GM10266 (cell line): ENCODE measurements around the gene KRT10.
"Not testable (repeated sequence)": the region's sequence is repeated elsewhere in the genome, so short reads cannot be mapped to it uniquely, and the experiment has no call there.

ENCODE experiments used
- DNase-seq: peaks from one replicate; pipeline ENCODE4 v3.0.0; 2012; ENCODE audit errors: extremely low spot score
- TF ChIP-seq, protein P1 (sequence below): IDR thresholded peaks from 2 replicates; pipeline ENCODE4 v1.5.1; 2012; ENCODE audit warnings: mild to moderate bottlenecking, low read depth; ENCODE audit not compliant: control insufficient read depth, insufficient read depth; ENCODE audit errors: missing control alignments

The KRT10 gene

GRCh38 chr17:40859536-40859935 lies 37.1 kb upstream of the KRT10 start:
- TF ChIP-seq, protein P1, sequence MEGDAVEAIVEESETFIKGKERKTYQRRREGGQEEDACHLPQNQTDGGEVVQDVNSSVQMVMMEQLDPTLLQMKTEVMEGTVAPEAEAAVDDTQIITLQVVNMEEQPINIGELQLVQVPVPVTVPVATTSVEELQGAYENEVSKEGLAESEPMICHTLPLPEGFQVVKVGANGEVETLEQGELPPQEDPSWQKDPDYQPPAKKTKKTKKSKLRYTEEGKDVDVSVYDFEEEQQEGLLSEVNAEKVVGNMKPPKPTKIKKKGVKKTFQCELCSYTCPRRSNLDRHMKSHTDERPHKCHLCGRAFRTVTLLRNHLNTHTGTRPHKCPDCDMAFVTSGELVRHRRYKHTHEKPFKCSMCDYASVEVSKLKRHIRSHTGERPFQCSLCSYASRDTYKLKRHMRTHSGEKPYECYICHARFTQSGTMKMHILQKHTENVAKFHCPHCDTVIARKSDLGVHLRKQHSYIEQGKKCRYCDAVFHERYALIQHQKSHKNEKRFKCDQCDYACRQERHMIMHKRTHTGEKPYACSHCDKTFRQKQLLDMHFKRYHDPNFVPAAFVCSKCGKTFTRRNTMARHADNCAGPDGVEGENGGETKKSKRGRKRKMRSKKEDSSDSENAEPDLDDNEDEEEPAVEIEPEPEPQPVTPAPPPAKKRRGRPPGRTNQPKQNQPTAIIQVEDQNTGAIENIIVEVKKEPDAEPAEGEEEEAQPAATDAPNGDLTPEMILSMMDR: no peak
- no peak for DNase-seq

DNA sequence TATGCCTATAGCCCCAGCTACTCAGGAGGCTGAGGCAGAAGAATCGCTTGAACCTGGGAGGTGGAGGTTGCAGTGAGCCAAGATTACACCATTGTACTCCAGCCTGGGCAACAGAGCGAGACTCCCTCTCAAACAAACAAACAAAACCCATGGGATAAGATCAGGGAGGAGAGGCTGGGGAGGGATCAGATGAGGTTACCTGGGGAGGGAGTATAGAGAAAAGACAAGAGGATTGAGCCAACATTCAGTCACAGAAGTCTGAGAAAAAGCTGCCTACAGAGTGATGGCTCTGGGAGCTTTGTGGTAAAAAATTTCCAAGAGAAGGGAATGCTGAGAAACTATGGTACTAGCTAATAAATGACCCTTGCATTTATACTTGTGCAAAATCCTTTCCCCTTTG lies 36.3 kb upstream of the KRT10 start:
- not testable (repeated sequence) for DNase-seq

GRCh38 chr17:40857535-40857934 lies 35.1 kb upstream of the KRT10 start:
- no peak for DNase-seq

DNA sequence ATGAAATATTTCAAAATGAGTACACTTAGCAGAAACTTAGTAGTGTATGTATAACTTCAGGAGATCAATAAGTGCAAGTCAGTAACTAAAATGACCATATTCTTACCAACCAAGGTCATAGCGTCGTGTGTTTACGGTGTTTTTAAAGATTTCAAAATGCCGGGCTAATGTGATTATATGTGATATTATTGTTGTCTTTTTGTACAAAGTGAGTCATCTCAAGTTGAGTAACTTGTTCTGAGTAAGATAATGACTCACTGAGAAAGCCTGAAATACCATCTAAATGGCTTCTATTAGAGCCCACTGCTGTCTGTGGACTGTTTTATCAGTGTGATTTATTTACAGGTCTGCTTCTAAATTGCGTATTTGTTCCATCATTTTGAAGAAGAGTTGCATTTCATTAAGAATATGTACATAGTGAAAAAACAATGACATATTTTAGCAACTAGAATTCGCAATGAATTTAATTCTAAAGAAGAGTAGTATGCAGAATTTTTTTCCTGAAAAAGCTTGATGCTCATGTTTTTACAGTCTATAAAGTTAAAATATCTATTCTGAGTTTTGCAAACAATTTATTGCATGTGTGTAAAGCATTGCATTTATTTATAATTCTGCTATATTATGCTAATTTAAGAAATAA lies 31.9 kb upstream of the KRT10 start:
- no peak for DNase-seq
- TF ChIP-seq, protein P1: no peak

More at GRCh38 chr17:40857535-40857934, 35.1 kb upstream of the KRT10 start:
- TF ChIP-seq, protein P1: no peak

DNA sequence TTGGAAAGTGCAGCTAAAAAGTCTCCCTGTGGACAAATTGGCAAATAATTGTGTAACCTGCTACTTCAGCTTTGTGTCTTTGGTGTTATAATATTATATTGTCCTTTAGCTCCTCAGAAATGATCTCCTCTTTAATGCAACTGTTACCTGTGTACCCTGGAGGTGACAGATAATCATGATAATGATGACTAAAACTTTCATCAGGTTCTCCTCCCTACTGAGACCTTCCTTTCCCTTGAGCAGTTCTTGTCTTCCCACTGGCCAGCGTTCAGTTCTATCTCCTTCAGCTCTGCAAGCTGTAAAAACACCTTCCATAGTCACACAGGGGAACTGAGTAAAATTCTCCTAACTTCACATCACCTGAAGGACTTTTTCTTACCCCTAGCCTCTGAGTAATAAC lies 29.9 kb upstream of the KRT10 start:
- TF ChIP-seq, protein P1: no peak
- no peak for DNase-seq

DNA sequence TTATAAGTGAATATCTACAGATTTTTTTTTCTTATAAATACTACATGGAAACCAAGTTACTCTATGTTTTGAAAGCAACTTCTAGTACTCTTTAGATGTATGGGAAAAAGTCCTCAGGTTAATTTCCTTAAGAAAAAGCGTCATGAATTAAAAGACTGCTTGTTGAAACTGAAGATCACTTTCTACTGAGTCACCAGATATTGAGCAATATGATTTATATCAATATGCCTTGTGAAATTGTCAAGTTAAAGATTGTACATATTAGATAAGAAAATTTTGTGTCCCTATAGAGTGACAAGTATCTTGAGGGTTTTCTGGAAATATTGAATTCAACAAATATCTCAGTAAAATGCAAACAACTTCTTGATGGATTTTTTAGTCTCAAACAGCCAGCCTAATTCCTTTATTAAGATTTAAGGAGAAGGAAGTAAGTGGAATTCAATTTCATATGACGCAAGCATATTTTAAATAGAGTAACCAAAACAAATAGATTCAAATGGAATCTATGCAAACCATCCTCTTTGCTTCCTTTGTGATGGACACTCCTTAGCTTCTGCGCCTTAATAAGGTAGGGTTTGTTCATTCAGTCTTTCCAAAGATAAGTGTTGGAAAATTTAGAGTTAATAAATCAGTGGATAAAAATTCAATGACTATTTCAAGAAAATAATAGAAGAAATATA lies 28.0 kb upstream of the KRT10 start:
- DNase-seq: no peak
- TF ChIP-seq, protein P1: no peak

DNA sequence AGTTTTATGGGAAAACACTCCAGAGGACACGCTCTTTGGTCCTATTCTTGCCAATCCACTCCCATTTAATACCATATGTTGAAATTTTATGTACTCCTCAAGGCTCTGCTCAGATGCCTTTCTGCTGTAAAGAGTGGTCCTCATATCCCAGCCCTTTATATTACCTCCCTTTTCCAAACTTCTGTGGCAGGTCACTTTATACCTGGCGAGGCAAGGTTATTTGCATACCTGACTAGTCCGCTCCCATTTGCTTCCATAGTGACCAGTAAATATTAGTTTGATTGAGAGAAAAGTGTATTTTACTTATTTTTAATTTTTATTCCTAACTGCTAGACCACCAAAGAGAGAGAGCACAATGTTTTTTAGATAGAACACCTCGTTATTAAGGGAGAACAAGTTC lies 27.3 kb upstream of the KRT10 start:
- no peak for DNase-seq
- TF ChIP-seq, protein P1: no peak
